H4 (cell line): ENCODE data around the gene NPTN. TPM values are rescaled to one million over a fixed set of nuclear protein-coding genes. Genes with fewer than 3 reads are reported as not detected.
"Not testable (repeated sequence)": the region's sequence is repeated elsewhere in the genome, so short reads cannot be mapped to it uniquely, and the experiment has no call there.

ENCODE experiments used
- DNase-seq: peaks from one replicate; pipeline ENCODE4 v3.0.0-alpha.2; 2015; ENCODE audit warnings: low spot score
- total RNA-seq: library from RNA; depleted of rRNA; stranded (reverse); fragments of >200 nt; shearing (Covaris generic); gene quantifications from 2 replicates; pipeline ENCODE4 v1.2.3, GENCODE V29; 2014

Gene NPTN
- total RNA-seq, 1 experiment from 2014 or later = 199 TPM

DNA sequence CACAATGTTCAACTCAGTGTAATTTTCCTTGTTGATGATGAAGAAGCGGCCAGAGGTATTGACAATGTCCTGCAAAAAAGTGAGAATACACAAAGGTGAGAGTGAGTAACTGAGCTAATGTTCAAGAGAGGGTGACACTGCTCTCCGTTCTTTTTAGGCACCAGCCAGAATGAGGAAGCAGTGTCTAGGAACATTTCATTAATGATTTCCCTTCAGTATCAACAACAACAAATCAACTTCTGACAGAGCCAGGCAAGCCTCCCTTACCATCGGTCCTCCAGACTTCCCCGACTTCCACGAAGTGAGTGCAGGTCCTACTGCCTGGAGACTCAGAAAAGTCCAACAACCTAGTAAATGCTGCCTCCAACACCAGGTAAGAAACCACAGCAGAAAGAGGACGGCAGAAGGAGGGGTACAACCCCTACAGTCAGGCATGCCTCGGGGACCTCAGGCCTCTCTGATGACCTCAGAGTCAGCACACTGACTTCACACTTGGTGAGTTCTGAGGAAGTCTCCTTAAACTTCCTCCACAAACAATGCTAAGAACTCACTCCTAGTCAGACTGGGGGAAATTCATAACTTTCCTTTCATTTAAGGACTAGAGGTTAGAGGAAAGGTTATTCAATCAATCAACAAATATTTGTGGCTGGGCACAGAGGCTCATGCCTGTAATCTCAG, 62.7 kb downstream of the NPTN start:
- no peak for DNase-seq

DNA sequence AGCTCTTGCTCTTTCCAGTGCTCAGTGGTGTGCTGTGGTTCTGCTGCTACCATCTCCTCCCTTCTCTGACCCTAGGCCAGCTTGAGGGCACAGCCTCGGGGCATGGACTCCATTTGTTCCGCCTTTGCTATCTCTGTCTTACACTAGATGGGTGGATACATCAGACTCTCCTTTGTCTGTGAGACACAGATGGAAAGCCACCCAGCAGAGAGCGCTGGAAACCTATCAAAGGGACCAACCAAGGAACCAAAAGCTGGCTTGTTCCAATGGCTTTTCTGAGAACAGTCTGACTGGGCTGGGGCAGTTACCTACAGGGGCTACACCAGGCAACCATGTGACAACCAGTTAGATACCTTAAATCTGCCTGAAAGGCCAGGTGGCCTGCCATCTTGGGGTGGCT, 63.8 kb downstream of the NPTN start:
- no peak for DNase-seq

DNA sequence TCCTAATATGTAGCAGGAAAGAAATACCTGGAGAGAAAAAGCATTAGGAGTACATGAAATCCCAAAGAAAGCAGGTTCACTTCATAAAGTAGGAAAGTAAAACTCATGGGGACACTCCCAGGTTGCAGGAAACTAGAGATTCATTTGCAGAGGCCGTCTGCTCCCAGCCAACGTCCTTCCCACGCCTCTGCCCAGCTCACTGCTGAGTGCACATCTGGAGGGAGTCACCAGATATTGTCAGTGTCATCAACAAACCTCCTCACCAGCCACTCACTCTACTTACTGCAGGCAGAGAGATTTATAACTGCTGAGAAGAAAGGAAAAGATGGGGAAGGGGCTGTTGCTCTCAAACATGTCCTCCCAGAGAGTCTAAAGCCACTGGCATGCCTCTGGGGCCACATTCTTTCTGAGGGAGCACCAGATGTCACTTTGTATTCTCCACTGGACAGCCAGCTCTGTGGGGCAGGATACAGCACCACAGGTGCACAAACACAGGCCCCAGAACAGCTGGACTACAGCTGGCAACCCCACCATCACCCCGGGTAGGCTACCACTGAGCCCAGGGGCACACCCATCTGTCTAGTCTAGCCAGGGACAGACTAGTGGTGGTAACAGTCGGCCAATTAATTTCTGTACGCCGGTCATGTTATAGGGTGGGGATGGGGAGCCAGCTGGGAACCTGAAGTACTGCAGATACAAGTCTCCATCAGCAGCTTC, 64.5 kb downstream of the NPTN start:
- no peak for DNase-seq

DNA sequence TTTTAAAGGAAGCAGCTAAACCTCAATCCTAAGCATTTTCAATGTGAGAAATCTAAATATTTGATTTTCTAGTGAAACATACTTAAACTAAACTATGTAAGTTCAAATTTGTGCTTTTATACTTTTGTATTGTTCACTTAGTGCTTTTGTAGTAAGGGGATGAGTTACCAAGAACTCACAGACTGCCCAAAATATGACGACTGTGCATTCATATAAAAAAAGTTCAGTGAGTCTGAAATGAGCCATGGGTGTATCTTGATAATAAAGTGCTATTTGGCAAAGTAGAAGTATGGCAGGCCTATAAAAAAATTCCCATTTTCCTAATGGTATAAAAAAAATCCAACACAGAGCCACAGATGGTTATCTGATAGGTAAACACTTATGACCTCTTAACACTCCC, 66.2 kb downstream of the NPTN start:
- DNase-seq = no peak

DNA sequence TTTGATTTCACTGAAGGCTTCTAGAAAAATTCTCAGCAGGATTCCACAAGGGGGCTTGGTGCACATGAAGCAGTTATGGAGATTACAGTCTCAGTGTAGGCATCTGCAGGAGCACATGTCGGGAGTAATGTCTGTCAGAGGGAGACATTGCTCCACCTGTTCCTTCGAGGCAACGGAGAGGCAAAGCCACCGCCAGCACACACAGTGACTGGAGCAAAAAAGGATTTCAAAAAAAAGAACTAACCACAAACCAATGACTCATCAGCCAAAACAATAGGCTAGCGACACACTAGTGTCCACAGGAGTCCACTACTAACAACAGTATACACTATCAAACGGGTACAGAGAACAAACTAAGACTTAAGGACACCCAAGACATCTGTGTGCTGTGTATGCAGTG, 68.9 kb downstream of the NPTN start:
- DNase-seq = peak; percentile 70

DNA sequence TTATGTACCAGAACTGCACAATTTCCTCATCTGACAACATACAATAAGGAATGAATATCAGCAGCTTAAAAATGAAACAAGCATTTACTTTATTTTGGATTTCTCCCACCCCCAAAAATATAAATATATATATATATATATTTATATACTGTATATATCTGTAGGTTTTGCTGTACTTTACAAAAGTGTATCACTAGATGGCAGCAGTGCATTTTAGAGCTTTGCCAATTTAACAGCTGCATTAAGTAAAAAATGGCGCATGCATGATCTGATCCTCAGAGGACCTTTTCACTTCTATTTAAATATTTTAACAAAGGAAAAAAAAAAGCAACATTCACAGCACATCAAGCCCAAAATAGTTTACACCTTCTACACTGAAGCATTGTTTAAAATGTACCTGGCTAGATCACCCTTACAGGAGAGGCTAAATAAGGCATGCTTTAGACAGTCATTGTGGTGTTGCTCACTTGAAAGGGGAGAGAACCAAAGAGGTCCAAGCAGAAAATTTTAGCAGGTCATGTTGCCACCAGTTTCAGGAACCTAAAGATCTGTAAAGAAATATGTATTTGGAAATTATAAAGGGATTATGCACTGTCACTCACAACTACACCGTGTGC, 72.6 kb downstream of the NPTN start:
- peak; percentile 45 for DNase-seq

DNA sequence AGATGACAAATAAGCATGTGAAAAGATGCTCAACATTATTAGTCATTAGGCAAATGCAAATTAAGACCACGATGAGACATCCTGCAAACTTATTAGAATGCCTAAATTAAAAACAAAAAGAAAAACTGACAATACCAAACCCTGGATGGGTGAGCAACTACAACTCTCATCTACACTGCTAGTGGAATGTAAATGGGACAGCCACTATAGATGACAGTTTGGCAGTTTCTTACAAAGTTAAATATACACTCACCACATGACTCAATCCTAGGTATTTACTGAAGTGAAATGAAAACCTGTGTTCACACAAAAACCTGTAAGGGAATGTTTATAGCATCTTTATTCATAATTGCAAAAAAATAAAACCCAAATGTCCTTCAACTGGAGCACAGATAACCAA, 74.7 kb downstream of the NPTN start:
- no peak for DNase-seq

DNA sequence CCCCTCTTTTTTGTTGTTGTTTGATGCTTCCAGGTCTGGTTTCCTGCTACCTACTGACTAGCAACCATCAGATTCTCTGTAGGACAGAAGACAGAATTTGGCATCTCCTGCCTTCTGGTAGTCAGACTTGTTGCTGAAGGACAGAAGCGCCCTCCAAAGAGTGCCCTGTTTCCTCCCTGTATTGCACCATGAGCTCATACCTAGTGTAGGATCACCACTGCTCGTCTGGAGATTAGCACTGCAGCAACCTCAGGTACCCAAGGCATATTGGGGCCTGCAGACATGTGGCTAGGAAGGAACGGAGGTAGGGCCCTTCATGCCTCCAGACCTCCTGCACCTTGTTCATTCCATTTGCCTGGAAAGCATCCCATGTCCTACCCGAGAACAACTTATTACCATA, 78.1 kb downstream of the NPTN start:
- DNase-seq = no peak

DNA sequence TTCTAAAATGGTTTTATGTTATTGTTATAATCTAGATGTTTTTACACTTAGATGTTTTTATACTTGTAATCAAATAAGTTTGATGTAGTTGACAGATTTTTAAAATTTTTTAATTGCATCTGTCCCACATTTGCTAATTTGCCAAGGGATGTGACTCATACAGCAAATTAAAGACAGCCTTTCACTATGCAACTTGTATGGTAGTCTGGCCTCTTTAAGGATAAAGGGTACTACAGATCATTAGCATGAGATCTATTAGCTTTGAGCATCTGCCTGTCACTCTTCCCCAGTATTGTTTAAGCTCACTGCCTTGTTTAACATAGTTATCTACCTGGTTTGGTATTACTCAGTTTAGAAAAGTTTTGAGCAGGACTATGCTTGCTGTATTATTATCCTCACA, 83.0 kb downstream of the NPTN start:
- DNase-seq = no peak

DNA sequence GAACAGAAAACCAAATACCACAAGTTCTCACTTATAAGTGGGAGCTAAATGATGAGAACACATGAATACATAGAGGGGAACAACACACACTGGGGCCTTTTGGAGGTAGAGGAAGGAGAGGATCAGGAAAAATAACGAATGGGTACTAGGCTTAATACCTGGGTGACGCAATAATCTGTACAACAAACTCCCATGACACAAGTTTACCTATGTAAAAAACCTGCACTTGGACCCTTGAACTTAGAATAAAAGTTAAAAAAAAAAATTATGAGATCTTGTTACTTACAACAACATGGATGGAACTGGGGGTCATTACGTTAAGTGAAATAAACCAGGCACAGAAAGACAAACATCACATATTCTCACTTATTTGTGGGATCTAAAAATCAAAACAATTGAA, 84.3 kb downstream of the NPTN start:
- DNase-seq = not testable (repeated sequence)

DNA sequence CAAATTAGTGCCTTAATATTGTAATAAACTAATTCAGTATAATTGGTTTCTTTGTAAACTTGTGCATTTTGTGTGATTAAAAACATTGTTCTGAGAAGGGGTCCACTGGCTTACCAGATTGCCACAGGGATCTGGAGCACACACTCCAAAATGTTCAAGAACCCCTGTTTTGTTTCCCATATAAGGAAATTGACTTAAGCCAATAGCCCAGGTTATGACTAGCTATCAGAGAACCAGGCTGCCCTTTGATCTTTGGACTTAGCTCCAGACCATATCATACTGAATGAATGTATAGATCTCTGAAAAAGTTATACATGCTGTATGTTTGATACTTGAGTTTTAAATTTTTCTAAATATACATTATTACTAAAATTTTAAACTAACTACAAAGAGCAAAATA, 91.7 kb downstream of the NPTN start:
- no peak for DNase-seq

DNA sequence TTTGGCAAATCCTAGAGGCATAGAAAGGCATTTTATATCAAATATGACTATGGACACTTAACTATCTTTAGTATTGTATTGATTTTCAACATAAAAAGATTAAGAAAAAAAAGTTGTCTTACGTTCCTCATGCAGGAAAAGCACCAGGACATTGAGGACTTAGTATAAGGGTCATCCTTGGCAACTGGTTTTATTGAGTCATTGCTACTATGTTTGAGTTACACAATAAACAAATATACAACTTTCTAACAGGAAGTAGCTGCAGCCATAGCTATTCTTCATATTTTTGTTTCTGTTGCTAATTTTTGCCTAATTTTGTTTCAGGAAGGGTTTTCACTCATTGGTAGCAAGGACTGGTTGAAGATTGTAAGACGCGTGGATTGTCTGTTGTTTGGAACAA, 93.0 kb downstream of the NPTN start:
- DNase-seq = no peak

DNA sequence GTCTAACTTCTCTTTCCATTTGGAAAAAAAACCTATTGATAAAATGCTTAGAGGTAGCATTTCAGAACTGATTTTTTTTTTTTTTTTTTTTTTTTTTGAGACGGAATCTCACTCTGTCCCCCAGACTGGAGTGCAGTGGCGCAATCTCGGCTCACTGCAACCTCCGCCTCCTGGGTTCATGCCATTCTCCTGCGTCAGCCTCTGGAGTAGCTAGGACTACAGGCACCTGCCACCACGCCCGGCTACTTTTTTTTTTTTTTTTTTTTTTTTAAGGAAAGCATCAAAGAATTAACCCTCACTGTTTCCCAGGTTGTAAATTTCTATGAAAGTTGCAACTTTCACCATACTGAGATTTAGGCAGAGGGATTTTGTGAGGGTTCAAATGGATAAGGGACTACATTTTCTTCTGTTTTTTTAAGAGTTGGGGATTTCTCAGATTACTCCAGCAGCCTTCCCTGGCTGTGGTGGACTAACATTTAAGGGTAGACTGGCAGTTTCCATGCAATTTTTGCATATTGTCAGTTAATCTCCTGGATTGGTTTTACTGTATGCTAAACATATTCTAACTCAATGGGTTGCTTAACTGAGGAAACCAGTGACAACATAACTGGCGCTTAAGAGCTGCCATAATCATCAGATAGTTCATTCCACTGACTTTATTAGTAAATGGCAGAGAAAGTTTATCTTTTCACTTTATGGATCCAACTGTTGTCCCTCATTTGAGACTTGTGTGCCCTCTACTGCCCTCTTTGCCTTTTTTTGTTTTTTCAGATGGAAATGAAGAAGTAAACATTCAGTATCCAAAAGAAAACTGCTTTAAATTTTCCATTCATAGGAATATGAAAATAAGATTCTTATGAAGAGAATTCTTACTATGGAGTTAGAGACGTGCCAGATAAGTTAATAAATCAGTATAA, 93.7 kb downstream of the NPTN start:
- DNase-seq = no peak

DNA sequence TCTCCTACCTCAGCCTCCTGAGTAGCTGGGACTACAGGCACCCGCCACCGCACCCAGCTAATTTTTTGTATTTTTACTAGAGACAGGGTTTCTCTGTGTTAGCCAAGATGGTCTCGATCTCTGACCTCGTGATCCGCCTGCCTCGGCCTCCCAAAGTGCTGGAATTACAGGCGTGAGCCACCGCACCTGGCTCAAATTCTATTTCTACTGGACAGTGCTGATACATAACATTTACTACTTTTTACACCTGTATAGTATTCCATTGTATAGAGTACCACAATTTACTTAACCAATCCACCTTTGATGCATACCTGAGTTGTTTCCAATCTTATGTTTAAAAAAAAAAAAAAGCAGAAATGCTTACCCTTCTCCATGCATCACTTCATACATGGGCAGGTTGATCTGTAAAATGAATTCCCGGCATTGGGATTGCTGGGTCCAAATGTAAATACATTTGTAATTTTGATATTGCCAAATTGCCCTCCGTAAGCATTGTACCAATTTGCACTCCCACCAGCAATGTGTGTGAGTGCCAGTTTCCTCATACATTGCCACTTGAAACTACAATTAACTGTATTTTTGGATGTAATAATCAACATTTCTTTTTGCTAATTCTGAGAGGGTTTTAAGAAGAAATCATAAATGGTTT, 94.5 kb downstream of the NPTN start:
- DNase-seq = no peak

DNA sequence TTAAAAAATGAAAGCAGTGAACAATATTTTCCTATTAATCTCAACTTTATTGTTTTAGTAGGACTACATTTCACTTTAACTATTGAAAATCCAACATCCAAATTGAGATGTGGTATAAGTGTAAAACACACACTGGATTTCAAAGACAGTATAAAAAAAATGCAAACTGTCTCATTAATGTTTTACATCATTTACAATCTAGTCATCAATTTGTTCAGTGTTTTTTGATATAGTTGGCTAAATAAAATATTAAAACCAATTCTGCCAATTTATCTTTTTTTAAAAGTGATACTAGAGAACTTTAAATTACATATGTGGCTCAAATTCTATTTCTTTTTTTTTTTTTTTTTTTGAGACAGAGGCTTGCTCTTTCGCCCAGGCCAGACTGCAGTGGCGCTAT, 95.1 kb downstream of the NPTN start:
- no peak for DNase-seq

DNA sequence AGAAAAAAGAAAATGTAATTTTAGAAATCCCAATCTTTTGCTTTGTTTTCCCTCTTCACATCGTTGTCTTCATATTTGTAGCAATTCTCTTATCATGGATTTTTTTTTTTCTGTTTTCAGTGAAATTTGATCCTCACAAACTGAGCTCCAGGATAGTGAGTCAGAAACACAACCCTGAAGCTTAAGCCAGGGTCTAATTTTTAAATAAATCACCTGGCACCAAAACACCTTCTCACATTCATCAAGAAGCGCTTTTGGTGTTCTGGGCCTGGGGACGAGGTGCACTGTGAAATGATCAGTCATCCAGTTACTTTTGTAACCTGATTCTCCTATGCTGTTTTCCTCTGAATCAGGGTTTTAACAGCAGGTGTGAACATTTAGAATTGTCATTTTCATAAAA, 102.5 kb downstream of the NPTN start:
- no peak for DNase-seq

DNA sequence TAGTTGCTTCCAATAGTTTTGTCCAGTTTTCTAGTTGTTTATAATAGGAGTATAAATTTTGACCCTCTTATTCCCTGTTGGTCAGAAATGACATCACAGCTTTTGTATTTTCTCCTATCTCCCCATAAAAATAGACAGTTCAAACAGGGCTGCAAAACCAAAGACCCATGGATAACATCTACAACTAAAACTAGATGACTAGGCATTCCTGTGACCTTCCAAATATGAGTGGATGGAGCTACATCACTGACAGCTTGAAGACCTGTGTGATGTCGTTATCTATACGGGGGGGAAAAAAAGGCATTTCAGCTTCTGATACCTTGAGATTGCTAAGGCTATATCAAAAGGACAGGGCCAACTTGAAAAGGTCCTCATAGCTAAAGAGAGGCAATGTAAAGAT, 105.6 kb downstream of the NPTN start:
- no peak for DNase-seq

DNA sequence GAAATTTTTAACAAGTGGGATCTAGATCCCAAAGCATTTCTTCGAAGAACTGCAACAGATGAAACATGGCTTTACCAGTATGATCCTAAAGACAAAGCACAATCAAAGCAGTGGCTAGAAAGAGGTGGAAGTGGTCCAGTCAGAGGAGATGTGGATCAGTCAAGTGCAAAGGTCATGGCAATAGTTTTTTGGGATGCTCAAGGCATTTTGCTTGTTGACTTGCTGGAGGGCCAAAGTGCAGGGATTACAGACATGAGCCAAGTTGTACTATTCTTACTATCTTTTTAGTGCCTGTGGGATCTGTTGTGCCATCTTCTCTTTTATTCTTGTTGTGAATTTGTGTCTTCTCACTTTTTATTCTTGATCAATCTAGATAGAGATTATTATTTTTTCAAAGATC, 108.3 kb downstream of the NPTN start:
- no peak for DNase-seq

DNA sequence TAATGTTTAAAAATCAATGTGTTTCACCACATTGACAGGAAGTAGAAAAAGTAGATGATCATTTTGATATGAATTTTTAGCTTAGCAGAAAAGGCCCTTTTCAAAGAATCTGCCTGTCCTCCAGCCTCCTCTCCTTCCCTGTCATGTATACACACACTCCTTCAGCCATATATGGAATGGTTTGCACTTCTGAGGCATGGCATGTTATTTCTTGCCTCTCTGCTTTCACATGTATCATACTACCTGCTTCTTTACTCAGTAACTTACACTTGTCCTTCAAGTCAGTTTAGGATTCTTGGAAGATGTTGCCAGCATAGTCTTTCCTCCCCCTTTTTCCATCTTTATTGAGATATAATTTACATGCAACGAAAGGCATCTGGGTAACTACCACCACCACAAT, 111.2 kb downstream of the NPTN start:
- no peak for DNase-seq

DNA sequence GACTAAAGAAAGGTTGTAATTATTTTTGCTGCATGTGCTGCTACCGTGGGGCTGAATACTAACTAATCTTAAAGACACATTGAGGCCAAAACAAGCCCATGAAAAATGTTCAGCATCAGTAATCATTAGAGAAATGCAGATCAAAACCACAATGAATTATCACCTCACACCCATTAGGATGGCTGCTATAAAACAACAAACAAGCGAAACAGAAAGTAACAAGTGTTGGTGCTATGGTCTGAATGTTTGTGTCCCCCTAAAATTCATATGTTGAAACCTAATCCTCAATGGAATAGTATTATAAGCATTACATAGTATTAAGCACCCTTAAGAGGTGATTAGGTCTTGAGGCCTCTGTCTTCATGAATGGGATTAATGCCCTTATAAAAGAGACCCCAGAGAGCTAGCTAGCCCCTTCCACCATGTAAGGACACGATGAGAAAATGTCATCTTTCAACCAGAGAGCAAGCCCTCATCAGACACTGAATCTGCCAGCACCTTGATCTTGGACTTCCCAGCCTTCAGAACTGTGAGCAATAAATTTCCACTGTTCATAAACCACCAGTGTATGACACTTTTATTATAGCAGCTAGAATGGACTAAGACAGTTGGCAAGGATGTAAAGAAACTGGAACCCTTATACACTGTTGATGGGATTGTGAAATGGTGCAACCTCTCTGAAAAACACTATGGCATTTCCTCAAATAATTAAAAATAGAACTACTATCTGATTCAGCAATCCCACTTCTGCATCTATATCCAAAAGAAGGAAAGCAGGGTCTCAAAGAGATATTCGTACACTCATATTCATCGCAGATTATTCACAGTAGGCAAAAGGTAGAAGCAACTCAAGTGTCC, 114.1 kb downstream of the NPTN start:
- no peak for DNase-seq
